ENCODE results near the gene CLSTN2.

DNA sequence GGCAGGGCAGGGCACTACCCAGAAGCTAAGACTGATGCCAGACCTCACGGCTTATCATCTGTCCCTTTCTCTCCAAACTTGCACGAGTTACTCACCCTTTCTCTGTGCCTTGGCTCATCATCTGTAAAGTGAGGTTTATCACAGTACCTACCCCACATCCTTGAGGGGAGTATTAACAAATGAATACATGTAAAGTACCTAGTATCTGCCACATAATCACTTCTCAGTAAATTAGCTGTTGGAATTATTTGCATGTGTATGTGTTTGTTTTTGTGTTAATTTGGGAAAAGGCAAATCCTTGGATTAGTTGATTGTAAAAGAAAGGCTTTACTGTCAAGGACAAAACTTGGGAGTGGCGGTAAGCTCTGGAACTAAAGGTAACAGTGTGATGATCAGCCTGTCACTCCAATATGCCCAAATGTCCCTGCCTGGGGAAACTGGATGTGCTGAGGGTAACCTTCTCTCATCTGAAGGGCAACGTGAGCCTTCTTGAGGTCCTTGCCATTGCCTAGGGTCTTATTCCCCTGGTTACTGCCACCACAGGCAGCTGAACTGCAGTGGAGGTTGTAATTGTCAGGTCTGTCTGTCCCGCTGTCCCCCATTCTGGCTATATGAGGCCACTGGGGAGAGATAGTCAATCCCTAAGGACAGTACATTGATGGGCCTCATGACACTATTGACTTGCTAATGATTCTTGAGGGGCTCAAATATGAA is 269.4 kb downstream of the CLSTN2 start:
- TF ChIP-seq CTCF (IDR thresholded peaks at IDR 0.05) (no peak), EP300 (IDR thresholded peaks at IDR 0.05) (no peak)

Measured in tibial nerve (tissue), 4 donors.